ENCODE results near the gene TMEM117. TPM values are rescaled to one million over a fixed set of nuclear protein-coding genes. Genes with fewer than 3 reads are reported as not detected.

TMEM117 gene
- total and polyA plus RNA-seq, 2 donors (not counting 3 experiments of a cell fraction or from before 2014, with no cell fraction given), result 1.2 to 3.8 TPM

DNA sequence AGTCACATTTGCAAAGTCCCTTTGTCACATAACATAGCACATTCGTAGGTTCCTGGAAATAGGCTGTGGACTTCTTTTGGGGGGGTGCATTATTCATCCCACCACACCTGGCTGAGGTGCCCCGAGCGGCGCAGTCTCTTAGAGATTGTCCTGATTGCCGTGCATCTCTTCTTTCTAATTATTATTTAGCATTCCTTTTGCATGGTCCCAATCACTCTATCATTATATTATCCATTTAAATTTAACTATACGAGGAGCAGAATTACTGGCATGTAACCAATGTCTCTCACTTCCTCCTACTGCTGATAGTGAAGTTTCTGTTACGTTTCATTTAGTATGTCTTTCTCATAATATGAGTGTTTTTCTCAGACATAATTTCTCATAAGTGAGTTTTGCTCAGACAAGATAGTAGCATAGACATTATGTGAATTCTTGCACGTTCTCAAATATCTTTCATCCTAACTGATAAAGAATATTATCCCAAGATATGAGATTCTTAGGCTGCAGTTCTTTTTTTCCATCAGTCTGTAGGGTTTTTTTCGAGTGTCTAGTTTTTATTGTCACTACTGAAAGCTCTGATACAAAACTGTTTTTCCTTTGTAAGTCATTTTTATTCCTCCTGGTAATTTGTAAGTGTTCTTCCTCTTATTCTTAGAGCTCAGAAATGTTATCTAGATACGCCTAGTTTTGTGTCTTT lies 595.9 kb downstream of the TMEM117 start:
- intact Hi-C loops (cut with micrococcal nuclease) (no loop called here), dilution Hi-C loops (cut with MboI; ENCODE audit: extremely low pct_ligation_motif_present, low sequenced_read_pairs) (no loop called here)
- DNase-seq (ENCODE audit: low read depth, low spot score), result no peak
- no peak overlapping the region for H2AFZ ChIP-seq (ENCODE audit: low read depth, low read length)
- ChIA-PET CTCF (no interaction called here), POLR2A (no interaction called here)
- no peaks in the 10 kb centered on the region for H4K20me1 ChIP-seq (replicated peaks; ENCODE audit: control insufficient read depth, extremely low read depth, insufficient read depth, low read length)
- no peak overlapping the region for H3K4me2 ChIP-seq (ENCODE audit: insufficient read depth, low read length)
- FAIRE-seq, result no peak
- no peak for TF ChIP-seq MAX (IDR thresholded peaks at IDR 0.05; ENCODE audit: insufficient read depth, insufficient read length)
- no peak for TF ChIP-seq GATA2 (IDR thresholded peaks at IDR 0.05; ENCODE audit: insufficient read depth, insufficient read length, low read depth, low read length)
- no peak for TF ChIP-seq POLR2AphosphoS5 (IDR thresholded peaks at IDR 0.05; ENCODE audit: insufficient read depth, low read depth, low read length)
- TF ChIP-seq EZH2 (IDR thresholded peaks at IDR 0.05; ENCODE audit: borderline replicate concordance, low read depth, low read length, severe bottlenecking), result no peak
- no peak for TF ChIP-seq POLR2A (IDR thresholded peaks at IDR 0.05; ENCODE audit: low read depth, low read length)
- TF ChIP-seq, protein P1, sequence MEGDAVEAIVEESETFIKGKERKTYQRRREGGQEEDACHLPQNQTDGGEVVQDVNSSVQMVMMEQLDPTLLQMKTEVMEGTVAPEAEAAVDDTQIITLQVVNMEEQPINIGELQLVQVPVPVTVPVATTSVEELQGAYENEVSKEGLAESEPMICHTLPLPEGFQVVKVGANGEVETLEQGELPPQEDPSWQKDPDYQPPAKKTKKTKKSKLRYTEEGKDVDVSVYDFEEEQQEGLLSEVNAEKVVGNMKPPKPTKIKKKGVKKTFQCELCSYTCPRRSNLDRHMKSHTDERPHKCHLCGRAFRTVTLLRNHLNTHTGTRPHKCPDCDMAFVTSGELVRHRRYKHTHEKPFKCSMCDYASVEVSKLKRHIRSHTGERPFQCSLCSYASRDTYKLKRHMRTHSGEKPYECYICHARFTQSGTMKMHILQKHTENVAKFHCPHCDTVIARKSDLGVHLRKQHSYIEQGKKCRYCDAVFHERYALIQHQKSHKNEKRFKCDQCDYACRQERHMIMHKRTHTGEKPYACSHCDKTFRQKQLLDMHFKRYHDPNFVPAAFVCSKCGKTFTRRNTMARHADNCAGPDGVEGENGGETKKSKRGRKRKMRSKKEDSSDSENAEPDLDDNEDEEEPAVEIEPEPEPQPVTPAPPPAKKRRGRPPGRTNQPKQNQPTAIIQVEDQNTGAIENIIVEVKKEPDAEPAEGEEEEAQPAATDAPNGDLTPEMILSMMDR (IDR thresholded peaks at IDR 0.05; ENCODE audit: extremely low read depth in 1 of 2, insufficient read depth in 1 of 2, low read depth in 1 of 2, low read length in 2 of 2), result no peak
- no peak for TF ChIP-seq MYC (IDR thresholded peaks at IDR 0.05; ENCODE audit: low read depth, low read length)
- TF ChIP-seq FOS (IDR thresholded peaks at IDR 0.05; ENCODE audit: borderline replicate concordance, insufficient read depth, low read length), result no peak
- no peak for TF ChIP-seq JUN (IDR thresholded peaks at IDR 0.05; ENCODE audit: borderline replicate concordance, insufficient read depth, insufficient read length, low read depth)
- no peaks in the 10 kb centered on the region for H3K79me2 ChIP-seq (ENCODE audit: control insufficient read depth, insufficient read depth, low read length)
- H3K9me3 ChIP-seq (replicated peaks; ENCODE audit: control insufficient read depth, insufficient read depth, low read length), result no peaks in the 10 kb centered on the region
- H3K27me3 ChIP-seq (ENCODE audit: control insufficient read depth in 2 of 2, insufficient read depth in 2 of 2, low read length in 2 of 2), result no peaks in the 10 kb centered on the region
- H3K9ac ChIP-seq (replicated peaks; ENCODE audit: extremely low read depth, insufficient read depth, low read length), result no peak overlapping the region
- H3K4me3 ChIP-seq (replicated peaks in 1 of 3; ENCODE audit: insufficient read depth in 1 of 3, low read depth in 1 of 3, low read length in 3 of 3), result no peak overlapping the region
- no peaks in the 10 kb centered on the region for H3K9me1 ChIP-seq (replicated peaks; ENCODE audit: control insufficient read depth, extremely low read depth, insufficient read depth, low read length)
- no peaks in the 10 kb centered on the region for H3K4me1 ChIP-seq (ENCODE audit: control insufficient read depth, extremely low read depth, insufficient read depth, low read length)
- no TSS peak for BruUV-seq (replicated peaks)
- H3K36me3 ChIP-seq (ENCODE audit: control insufficient read depth in 2 of 2, extremely low read depth in 1 of 2, insufficient read depth in 2 of 2, low read length in 2 of 2), result no peaks in the 10 kb centered on the region
- H3K27ac ChIP-seq (ENCODE audit: insufficient read depth, low read depth, low read length), result no peak overlapping the region

Data from endothelial cell of umbilical vein (primary cell).